DMS79 (cell line): Measurements from ENCODE around the gene ARL3.
"Not testable (repeated sequence)": the region's sequence is repeated elsewhere in the genome, so short reads cannot be mapped to it uniquely, and the experiment has no call there.

ENCODE experiments used
- DNase-seq: peaks from one replicate; lab custom pipeline; 2025; lab: John Stamatoyannopoulos, UW

Gene ARL3

GRCh38 chr10:102702742-102703141, 11.5 kb downstream of the ARL3 start:
- no peak for DNase-seq

- DNase-seq = no peak
Observed at GRCh38 chr10:102701796-102702195, 12.4 kb downstream of the ARL3 start.

- no peak for DNase-seq
Observed at GRCh38 chr10:102701272-102701671, 12.9 kb downstream of the ARL3 start.

GRCh38 chr10:102698894-102699293, 15.3 kb downstream of the ARL3 start:
- DNase-seq = no peak

- no peak for DNase-seq
Observed at GRCh38 chr10:102696736-102697135, 17.5 kb downstream of the ARL3 start.

- not testable (repeated sequence) for DNase-seq
Observed at GRCh38 chr10:102695401-102695800, 18.8 kb downstream of the ARL3 start.

GRCh38 chr10:102691285-102692066, 22.7 kb downstream of the ARL3 start:
- no peak for DNase-seq

GRCh38 chr10:102683736-102684135, 30.5 kb downstream of the ARL3 start:
- DNase-seq = no peak

- DNase-seq = no peak
Observed at GRCh38 chr10:102682981-102683380, 31.2 kb downstream of the ARL3 start.

GRCh38 chr10:102682416-102682815, 31.8 kb downstream of the ARL3 start:
- no peak for DNase-seq

- DNase-seq = no peak
Observed at GRCh38 chr10:102681696-102682095, 32.5 kb downstream of the ARL3 start.

- no peak for DNase-seq
Observed at GRCh38 chr10:102679596-102679995, 34.6 kb downstream of the ARL3 start.

GRCh38 chr10:102678842-102679289, 35.3 kb downstream of the ARL3 start:
- no peak for DNase-seq

- no peak for DNase-seq
Observed at GRCh38 chr10:102678068-102678400, 36.2 kb downstream of the ARL3 start.

- no peak for DNase-seq
Observed at GRCh38 chr10:102677331-102678067, 36.7 kb downstream of the ARL3 start.

GRCh38 chr10:102676534-102677315, 37.5 kb downstream of the ARL3 start:
- DNase-seq = no peak

GRCh38 chr10:102675666-102676533, 38.3 kb downstream of the ARL3 start:
- no peak for DNase-seq

- DNase-seq = no peak
Observed at GRCh38 chr10:102675011-102675665, 39.1 kb downstream of the ARL3 start.

- no peak for DNase-seq
Observed at GRCh38 chr10:102674566-102674965, 39.6 kb downstream of the ARL3 start.

GRCh38 chr10:102673819-102674511, 40.2 kb downstream of the ARL3 start:
- DNase-seq = no peak
